ENCODE measurements around the gene UBALD1.
A peak's percentile ranks its signal among the peaks of the same experiment; 100 is the strongest.

The UBALD1 gene

GRCh38 chr16:4618645-4619418, 4.1 kb upstream of the UBALD1 start:
- ATAC-seq, result no peak
- TF ChIP-seq CSDC2 (CRISPR knock-in tag; IDR thresholded peaks at IDR 0.05), result no peak
- no peak for TF ChIP-seq SNAI2 (CRISPR knock-in tag; IDR thresholded peaks at IDR 0.05)
- no peak for TF ChIP-seq GLIS3 (CRISPR knock-in tag; IDR thresholded peaks at IDR 0.05)
- TF ChIP-seq ZFP3 (CRISPR knock-in tag; IDR thresholded peaks at IDR 0.05), result no peak
- no peak for TF ChIP-seq ZNF8 (CRISPR knock-in tag; IDR thresholded peaks at IDR 0.05)
- no peak for TF ChIP-seq TOX (CRISPR knock-in tag; IDR thresholded peaks at IDR 0.05; ENCODE audit: borderline replicate concordance)
- no peak for TF ChIP-seq POU6F1 (CRISPR knock-in tag; IDR thresholded peaks at IDR 0.05; ENCODE audit: borderline replicate concordance, low read depth)
- TF ChIP-seq ISL1 (CRISPR knock-in tag; IDR thresholded peaks at IDR 0.05), result no peak
- no peak for TF ChIP-seq RARB (CRISPR knock-in tag; IDR thresholded peaks at IDR 0.05)

GRCh38 chr16:4617880-4618279, 3.2 kb upstream of the UBALD1 start:
- TF ChIP-seq CSRNP3 (CRISPR knock-in tag; IDR thresholded peaks at IDR 0.05) (no peak), PATZ1 (CRISPR knock-in tag; IDR thresholded peaks at IDR 0.05; ENCODE audit: borderline replicate concordance) (no peak)
- ATAC-seq, result no peak

- peak; percentile 85 for ATAC-seq
- no peak for TF ChIP-seq ZNF8 (CRISPR knock-in tag; IDR thresholded peaks at IDR 0.05)
- TF ChIP-seq TSHZ2 (CRISPR knock-in tag; IDR thresholded peaks at IDR 0.05), result 0 out of 2 replicates have a peak, but pooled peaks have one; percentile 13
These were observed 1.5 kb upstream of the UBALD1 start for GRCh38 chr16:4616047-4616811.

GRCh38 chr16:4615384-4616046, 827 bp upstream of the UBALD1 start:
- no peak for ATAC-seq
- no peak for TF ChIP-seq RARB (CRISPR knock-in tag; IDR thresholded peaks at IDR 0.05)

- no peak for ATAC-seq
- TF ChIP-seq ZFP3 (CRISPR knock-in tag; IDR thresholded peaks at IDR 0.05), result no peak
- TF ChIP-seq ZFP30 (CRISPR knock-in tag; IDR thresholded peaks at IDR 0.05), result no peak
- TF ChIP-seq OSR1 (CRISPR knock-in tag; IDR thresholded peaks at IDR 0.05), result no peak
- no peak for TF ChIP-seq CSRNP3 (CRISPR knock-in tag; IDR thresholded peaks at IDR 0.05)
- TF ChIP-seq PATZ1 (CRISPR knock-in tag; IDR thresholded peaks at IDR 0.05; ENCODE audit: borderline replicate concordance), result no peak
- no peak for TF ChIP-seq ARNTL (CRISPR knock-in tag; IDR thresholded peaks at IDR 0.05; ENCODE audit: borderline replicate concordance, low read depth)
- no peak for TF ChIP-seq TOX (CRISPR knock-in tag; IDR thresholded peaks at IDR 0.05; ENCODE audit: borderline replicate concordance)
These were observed 785 bp downstream of the UBALD1 start for GRCh38 chr16:4613636-4614570.
